LHCN-M2 (cell line): ENCODE data around the gene TRIM59. TPM values are rescaled to one million over a fixed set of nuclear protein-coding genes. Genes with fewer than 3 reads are reported as not detected.

Source experiments
- DNase-seq: peaks from one replicate; pipeline ENCODE4 v3.0.0-alpha.2; 2012; ENCODE audit warnings: low read depth
- polyA plus RNA-seq: library from polyadenylated mRNA; unstranded; fragments of >200 nt; gene quantifications from one replicate; pipeline ENCODE4 v1.2.1, GENCODE V29; 2012; ENCODE audit warnings: missing spikeins
- total RNA-seq: library from RNA; depleted of rRNA; stranded (reverse); fragments of >200 nt; gene quantifications from 2 replicates; pipeline ENCODE4 v1.2.3, GENCODE V29; 2014; rRNA removed

TRIM59 gene, protein sequence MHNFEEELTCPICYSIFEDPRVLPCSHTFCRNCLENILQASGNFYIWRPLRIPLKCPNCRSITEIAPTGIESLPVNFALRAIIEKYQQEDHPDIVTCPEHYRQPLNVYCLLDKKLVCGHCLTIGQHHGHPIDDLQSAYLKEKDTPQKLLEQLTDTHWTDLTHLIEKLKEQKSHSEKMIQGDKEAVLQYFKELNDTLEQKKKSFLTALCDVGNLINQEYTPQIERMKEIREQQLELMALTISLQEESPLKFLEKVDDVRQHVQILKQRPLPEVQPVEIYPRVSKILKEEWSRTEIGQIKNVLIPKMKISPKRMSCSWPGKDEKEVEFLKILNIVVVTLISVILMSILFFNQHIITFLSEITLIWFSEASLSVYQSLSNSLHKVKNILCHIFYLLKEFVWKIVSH
- 33.0 and 45.5 TPM in 2 replicates for total RNA-seq
- 11.2 TPM for polyA plus RNA-seq

DNA sequence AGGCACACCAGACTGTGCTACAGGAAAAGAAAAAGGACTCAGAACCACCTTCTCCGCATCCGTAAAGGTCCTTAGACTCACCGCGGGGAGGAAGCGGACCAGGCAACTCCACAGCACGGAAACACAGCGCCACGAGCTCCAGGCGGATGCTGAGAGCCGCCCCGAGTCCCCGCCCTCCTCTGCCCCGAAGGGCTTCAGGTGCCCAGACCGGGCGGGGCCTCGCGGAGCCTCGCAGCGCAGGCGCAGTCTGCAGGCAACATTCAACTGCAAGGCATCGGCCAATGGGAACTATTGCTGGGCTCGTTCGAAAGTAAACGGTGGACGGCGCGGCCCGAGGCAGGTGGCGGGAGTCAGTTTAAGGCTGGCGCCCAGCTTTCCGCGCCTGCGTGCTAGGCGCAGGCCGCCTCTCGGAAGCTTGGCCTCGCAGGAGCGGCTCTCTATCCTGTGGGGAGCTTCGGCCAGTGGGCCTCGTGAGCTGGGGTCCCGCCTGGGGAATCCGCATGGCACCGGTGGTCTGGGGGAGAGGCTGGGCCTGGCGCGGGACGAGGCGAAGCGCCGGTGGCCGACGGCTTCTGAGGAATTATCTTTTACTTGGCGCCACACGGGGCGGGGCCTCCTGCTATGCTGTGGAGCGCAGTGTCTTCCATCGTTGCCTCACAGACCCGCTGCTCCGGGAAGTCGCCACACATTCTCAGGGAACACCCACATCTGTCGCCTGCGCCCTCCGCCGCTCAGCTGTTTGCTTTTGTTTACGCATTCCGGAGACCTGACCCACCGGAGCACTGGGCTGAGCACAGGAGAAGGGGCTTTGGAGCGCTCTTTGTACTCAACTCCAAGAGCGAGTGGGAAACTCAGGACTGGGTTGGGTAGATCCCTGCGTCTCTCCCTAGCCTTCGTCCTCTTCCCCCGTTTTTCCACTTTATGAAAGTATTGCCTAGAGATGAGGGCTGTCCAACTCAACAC lies at the start of gene TRIM59:
TRIM59 (minus strand) TSS at position 151 of the 963 bp plus-strand sequence. CDS start 10,603 bp downstream, outside the sequence.
- DNase-seq, result peak; percentile 96

DNA sequence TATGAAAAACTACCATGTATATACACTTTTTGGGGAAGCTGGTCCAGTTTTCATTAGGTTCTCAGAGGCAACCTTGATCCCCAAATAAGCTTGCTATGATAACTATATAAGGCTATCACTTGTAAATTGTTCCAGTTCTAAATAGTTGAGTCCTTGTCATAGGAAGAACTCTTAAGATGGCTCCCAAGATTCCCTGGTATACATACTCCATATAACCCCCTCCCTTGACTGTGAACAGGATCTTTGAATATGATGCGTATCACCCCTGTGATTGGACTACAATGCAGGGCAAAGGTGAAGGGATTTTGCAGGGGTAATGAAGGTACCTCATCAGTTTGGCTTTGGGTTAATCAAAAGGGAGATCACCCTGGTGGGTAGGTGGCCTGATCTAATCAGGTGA lies 48.6 kb upstream of the TRIM59 start:
- DNase-seq, result no peak

DNA sequence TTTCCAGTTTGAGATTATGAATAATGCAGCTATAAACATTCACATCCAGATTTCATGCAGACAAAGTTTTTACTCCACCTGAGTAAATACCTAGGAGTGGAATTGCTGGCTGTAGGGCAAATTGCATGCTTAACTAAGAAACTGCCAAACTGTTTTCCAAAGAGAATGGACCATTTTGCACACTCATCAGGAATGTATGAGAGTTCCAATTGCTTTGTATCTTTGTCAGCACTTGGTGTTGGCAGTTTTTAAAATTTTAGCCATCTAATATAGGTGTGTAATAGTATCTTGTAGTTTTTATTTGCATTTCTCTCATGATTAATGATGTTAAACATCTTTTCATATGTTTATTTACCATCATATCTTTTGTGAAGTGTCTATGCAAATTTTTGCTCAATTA lies 40.6 kb upstream of the TRIM59 start:
- no peak for DNase-seq

DNA sequence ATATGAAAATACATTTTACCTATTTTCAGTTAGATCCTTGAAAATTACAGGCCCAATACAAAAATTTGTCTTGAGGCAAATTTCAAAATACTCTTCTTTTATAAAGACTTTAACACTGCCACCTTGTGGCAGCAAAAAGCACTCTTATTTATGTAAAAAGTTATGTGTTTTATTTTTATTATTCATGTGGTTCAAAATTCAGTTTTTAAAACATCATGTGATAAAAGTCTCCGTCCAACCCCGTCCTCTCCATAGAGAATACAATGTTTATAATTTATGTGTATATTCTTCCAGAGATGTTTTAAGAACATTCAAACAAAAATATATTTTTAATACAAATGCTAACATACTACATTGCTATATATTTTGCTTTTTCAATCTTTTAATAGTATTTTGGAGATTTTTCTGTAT lies 36.9 kb upstream of the TRIM59 start:
- DNase-seq, result peak; percentile 48

DNA sequence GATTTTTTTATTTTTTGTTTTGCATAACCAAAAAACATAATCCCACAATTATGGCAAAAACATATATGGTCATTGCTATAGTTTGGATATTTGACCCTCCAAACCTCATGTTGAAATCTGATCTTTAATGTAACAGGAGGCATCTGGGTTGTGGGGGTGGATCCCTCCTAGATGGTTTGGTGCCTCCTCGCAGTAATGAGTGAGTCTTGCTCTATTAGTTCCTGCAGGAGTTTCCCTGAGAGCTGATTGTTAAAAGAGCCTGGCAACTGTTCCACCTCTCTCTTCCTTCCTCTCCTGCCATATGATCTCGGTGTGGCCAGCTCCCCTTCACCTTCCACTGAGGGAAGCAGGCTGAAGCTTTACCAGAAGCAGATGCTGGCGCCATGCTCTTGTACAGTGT lies 33.2 kb upstream of the TRIM59 start:
- no peak for DNase-seq

DNA sequence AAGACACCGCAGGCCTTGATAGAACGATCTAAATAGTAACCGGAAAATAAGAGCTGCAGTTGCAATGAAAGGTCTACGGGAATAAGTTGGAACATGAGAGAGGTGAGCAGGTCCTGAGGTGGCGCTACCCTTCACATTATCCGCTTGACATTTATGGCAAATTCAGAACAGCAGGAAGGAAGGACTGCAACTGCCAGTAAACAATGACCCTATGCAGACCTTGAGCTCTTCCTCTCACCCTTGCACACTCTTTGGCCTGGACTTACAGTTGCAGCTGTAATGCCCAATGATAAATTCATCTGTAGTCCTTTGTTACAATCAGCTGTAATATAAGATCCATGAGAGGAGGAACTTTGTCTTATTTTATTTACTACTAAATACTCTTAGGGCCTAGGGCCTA lies 32.3 kb upstream of the TRIM59 start:
- no peak for DNase-seq

DNA sequence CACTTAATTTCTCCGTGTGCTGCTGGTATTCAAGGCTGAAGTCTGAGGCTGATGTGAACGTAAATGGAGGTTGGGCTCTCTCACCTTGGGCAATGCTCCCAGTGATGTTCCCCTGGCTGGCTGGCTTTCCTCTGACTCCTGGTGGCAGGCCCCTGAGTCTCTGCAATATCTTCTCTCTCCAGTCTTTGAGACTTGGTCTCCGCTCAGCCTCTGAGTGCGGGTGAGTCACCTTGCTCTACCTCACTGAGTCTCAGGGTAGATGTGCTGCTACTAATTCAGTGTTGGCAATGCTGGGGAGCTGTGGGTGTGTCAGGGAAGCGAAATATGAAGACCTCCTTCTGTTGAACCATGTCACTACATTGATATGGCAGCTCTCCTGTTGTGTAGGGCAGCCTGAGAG lies 31.3 kb upstream of the TRIM59 start:
- no peak for DNase-seq

DNA sequence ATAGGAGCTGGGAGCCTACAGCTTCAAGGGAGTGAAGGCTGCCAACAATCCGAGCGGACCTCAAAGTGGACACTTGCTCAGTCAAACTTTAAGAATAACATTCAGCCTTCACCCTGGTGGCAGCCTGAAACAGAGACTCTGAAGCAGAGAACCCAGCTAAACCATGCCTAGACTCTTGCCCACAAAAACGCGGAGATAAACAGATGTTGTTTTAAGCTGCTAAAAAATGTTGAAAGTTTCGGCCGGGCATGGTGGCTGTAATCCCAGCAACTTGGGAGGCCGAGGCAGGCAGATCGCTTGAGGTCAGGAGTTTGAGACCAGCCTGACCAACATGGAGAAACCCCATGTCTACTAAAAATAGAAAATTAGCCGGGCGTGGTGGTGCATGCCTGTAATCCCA lies 29.8 kb upstream of the TRIM59 start:
- no peak for DNase-seq

DNA sequence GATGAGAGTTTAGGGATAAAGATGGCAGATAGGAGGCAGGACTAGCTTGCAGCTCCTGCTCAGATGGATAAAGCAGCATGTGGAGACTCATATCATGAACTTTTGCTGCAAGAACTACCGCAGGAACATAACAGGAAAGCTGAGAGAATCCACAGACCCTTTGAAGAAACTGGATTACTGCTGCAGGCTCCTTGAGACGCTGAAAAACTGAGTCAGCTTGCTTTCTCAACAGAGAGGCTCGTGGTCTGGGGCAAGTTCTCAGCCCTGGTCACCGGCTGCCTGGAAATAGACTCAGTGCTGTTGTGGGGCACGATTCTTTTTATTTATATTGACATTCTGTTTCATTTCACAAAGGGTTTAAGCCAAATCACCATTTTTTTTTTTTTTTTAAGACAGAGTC lies 28.8 kb upstream of the TRIM59 start:
- peak; percentile 41 for DNase-seq

DNA sequence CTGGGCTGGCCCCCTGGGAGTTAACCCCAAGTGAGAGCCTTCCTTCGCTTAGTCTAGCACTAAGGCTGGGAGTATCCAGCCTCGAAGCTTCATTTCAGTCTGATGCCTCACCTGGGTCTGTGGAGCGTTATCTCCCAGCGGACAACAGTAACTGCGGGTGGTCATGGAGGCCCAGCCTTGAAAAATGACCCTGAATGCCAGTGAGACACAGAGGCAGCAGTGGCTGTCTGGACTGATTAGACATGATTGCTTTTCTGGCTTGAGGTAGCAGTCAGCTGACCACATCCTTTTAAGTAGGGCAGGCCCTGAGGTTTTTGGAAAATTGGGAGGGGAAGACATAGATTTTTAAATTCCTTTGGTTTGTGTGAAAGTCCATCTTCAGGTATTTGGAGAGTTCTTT lies 28.2 kb upstream of the TRIM59 start:
- DNase-seq, result no peak

DNA sequence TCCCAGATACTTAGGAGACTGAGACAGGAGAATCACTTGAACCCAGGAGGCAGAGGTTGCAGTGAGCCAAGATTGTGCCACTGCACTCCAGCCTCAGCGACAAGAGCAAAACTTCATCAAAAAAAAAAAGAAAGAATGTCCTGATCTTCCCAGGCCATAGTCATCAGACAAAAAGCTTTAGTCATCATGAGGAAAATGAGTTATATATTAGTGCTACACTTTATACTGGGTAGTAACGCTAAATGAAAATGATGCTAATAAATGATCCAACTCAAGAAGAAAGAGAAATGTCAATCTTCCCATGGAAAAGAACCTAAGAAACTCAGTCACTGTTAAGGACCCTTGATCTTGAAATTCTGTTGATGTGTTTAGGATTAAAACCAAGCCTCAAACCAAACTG lies 26.3 kb upstream of the TRIM59 start:
- DNase-seq, result no peak

DNA sequence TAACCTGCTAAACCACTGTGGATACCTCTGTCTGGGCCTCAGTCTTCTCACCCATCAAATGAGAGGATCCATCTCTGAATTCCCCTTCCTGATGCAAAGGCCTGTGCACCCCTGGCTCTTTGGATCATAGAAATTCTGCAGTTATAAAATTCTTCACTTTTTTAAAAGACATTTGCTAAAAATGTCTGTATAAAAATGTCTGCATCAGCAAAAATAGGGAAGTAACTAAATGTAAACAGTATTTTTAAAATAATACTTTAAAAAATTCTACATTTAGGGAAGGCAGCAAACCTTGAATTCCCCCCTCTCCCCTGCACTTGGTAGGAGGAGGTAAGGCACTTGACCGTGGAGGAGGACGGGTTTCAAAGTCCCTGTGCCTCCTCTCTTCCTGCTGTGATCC lies 25.6 kb upstream of the TRIM59 start:
- no peak for DNase-seq

DNA sequence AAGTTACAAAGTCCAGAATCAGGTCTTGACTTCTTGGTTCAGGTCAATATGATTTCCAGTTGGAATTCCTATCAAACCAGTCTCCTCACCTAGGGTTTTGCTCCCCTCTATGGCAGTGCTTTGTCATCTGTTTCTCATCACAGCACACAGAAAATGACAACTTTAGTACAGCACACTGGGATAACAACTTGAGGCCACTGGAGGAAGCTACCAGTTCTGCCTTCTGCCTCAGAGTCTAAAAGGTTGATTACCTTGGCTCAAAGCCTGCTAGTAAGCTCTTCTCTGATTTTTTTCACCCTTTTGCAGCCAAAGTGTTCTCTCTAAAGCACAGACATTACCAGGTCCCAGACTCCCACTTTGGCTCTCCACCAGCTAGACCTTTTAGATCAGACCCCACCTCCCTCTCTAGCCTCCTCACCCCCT lies 24.8 kb upstream of the TRIM59 start:
- no peak for DNase-seq

DNA sequence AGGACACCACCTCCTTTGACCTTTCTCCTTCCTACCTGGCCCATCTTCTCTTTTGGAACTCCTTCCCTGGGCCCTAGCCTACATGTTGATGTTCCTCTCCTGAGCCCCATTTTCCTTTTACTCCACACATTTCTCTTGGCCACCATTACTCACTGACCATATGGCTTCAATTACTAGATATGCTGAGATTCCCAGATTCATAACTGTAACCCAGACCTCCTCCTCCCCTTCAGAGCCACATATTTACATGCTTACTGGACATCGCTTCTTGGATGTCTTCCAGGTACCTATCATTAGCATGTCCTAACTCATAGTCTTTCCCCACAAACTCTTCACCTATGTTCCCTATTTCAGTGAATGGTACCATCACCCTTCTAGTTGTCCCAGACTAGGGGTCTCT lies 24.4 kb upstream of the TRIM59 start:
- DNase-seq, result peak; percentile 85

DNA sequence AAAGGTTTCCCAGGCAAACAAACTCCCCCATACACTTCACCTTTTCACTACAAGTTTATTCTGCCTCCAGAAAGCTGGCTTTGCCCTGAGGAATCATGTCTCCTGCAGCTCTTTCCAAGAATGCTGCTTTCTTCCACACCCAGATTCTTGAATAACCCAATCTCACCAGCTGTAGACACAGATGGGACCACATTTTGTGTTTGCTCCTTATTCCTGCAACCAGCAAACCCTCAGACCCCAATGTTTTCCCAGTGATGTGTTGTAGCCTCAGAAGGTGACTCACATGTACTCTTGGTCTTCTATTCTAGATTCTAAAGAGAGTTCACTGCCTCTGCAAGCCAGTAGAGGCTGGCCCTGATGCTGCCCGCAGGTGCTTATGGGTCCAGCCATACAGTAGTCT lies 23.6 kb upstream of the TRIM59 start:
- peak; percentile 96 for DNase-seq

DNA sequence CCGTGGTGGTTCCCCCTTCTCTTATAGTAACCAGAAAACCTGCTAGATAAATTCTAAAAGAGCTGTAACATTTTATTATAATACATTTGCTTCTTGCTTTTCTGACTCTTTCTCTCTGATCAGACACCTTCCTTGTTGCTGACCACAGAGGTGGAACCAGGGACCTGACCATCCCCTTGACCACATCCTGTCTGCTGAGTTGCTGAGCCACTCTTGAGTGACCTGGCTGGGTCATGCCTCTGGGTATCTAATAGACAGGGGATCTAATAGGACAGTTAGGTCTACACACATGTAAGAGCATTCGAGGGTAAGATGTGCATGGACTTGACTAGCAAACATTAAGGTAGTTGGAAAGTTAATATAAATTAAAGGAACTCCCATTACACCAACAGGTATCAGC lies 22.8 kb upstream of the TRIM59 start:
- DNase-seq, result no peak

DNA sequence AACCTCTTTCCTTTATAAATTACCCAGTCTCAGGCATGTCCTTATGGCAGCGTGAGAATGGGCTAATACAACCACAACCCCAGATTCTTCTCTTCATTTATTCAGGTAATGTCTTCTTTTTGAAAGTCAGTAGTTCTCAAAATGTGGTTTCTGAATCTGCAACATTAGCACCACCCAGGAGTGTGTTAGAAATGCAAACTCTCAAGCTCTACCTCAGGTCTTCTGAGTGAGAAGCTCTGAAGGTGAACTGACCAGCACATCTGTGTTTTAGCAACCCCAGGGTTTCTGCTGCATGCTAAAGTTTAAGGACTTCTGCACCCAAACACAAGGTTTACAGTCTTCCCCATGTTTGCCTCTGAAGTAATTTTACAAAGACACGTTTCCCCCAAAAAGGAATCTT lies 22.3 kb upstream of the TRIM59 start:
- DNase-seq, result no peak

DNA sequence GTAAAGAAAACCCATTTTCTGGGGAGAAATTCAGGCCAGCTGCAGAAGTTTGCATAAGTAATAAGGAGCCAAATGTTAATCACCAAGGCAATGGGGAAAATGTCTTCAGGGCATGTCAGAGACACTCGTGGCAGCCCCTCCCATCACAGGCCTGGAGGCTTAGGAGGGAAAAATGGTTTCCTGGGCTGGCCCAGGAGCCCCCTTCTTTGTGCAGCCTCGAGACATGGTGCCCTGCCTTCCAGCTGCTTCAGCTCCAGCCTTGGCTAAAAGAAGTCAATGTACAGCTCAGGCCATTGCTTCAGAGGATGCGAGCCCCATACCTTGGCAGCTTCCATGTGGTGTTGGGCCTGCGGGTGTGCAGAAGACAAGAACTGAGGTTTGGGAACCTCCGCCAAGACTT lies 20.6 kb upstream of the TRIM59 start:
- DNase-seq, result no peak

DNA sequence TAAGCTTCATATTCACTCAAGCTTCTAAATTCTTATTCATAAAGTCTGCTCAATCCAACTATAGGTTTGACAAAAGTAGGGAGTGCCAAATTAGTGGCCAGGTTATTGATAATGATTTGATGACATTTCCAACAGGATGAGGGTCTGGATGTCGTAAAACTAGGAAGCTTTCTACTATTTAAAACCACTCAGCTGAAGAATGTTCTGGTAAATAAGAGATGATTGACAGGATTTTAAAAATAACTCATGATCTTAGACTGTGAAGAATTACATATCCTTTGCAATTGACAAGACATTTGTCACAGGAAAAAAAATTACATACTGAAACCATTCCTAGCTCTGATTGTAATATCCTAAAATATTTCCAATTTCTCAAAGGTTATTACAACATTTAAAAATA lies 15.4 kb upstream of the TRIM59 start:
- DNase-seq, result no peak

DNA sequence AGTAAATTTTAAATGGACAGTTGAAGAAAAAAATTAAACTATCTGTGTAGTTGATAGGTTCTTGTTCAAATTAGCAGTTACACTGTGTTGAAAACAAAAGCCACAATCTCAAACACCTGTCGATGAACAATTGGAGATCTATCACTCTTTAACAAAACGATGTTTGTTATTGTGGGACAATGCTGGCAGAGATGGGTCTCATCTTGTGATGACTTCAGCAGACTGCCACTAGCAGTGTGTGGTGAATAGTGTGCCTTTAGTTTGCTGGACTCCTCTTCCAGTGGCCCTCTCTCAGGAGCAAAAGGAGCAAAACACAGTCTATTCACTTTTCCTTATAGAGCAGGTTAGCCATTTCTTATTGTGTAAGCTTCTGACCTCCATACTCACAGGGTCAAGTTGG lies 14.7 kb upstream of the TRIM59 start:
- DNase-seq, result no peak

DNA sequence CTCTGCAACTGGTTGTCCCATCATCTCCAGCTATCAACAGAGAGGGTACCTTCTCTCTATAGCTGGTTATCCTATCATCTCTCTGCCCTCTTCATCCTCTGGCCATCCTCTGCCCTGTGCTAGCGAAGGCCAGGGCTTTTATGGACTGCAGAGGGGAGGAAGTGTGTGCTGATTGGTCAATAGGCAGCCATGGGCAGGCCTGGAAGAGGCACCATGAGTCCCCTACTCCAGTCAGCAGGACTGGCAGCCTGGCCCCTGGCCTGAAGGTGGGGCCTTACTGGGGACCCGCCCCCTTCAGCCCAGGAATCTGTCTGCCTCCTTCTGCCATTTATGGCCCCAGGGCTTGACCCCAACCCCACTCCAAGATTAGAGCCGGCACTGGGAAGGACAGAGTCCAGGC lies 10.4 kb upstream of the TRIM59 start:
- DNase-seq, result no peak

DNA sequence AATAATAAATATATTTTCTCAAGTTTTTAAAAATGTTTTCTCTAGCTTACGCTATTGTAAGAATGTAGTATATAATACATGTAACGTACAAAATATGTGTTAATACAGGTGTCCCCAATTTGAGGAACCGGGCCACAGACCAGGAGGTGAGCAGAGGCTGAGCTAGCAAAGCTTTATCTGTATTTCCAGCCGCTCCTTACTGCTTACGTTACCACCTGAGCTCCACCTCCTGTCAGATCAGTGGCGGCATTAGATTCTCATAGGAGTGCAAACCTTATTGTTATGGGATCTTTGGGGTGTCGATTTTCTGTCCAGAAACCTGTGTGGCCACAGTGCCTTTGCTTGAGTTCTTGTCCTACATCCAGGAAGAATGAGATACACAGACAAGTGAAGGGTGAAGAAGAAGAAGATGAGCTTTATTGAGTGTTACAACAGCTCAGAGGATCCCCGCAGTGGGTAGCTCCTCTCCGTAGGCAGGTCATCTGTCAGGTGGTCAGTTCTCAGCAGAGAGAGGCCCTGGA lies 9.9 kb upstream of the TRIM59 start:
- no peak for DNase-seq
